Body of pancreas (tissue), 4 donors: ENCODE data around the gene KPNA6.
A peak's percentile ranks its signal among the peaks of the same experiment; 100 is the strongest.

Experiments used
- POLR2A ChIP-seq, 3 donors: fragments of 450-650 bp; IDR thresholded peaks; one replicate each; pipeline ENCODE4 v1.6.1; 2016; ENCODE audit warnings: antibody characterized with exemption in 3 of 3, mild to moderate bottlenecking in 2 of 3
- TF ChIP-seq, protein P1 (sequence below), 7 experiments: fragments of 450-650 bp in 4 of 7; fragments of 200-600 bp in 3 of 7; sonication (generic) in 3 of 7; IDR thresholded peaks; one replicate each; pipeline ENCODE4 v1.5.1; 2016 to 2019; ENCODE audit warnings: antibody characterized with exemption in 7 of 7

DNA sequence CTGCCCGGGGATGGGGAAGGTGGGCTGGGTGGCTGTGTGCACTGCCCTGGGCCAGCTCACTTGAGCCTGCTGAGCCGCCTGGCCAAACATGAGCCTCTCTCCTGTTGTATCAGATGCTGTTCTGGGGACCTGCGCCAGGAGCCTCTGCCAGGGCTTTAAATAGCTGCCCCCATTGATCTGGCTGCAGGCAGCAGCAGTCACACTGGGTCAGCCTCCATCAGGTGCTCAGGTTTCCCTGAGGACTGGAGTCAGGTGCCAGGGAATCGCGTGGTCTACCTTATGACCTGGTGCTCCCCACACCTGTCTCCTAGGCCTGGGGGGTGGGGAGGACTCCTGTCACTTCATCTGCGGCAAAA is 91.8 kb downstream of the KPNA6 start:
- peak in 1 of 3 donors; percentile 5 for TF ChIP-seq POLR2A (IDR thresholded peaks at IDR 0.05)
- TF ChIP-seq, protein P1, sequence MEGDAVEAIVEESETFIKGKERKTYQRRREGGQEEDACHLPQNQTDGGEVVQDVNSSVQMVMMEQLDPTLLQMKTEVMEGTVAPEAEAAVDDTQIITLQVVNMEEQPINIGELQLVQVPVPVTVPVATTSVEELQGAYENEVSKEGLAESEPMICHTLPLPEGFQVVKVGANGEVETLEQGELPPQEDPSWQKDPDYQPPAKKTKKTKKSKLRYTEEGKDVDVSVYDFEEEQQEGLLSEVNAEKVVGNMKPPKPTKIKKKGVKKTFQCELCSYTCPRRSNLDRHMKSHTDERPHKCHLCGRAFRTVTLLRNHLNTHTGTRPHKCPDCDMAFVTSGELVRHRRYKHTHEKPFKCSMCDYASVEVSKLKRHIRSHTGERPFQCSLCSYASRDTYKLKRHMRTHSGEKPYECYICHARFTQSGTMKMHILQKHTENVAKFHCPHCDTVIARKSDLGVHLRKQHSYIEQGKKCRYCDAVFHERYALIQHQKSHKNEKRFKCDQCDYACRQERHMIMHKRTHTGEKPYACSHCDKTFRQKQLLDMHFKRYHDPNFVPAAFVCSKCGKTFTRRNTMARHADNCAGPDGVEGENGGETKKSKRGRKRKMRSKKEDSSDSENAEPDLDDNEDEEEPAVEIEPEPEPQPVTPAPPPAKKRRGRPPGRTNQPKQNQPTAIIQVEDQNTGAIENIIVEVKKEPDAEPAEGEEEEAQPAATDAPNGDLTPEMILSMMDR (IDR thresholded peaks at IDR 0.05), result no peak
